ENCODE data around the gene SUPT6H.

The SUPT6H gene

DNA sequence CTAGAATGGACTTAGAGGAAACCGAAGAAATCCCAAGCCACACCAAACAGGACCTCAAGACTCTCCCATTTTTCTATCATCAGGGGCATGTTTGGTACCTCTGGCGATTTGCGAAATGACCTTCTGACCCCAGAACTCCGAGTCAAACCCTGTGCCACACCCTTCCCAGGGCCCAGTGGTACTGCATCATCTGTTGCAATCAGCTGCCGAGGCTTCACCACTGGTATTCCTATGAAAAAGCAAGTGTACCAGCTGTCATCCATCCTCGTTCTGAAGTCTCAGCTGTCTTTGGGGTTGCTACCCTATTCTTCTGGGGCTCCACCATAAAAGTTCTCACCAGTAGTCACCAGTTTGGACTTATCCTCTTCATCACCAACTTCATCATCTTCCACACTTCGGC is 45.7 kb upstream of the SUPT6H start:
- POLR2A ChIA-PET (ENCODE audit: low non-redundant PET) = no interaction called here

DNA sequence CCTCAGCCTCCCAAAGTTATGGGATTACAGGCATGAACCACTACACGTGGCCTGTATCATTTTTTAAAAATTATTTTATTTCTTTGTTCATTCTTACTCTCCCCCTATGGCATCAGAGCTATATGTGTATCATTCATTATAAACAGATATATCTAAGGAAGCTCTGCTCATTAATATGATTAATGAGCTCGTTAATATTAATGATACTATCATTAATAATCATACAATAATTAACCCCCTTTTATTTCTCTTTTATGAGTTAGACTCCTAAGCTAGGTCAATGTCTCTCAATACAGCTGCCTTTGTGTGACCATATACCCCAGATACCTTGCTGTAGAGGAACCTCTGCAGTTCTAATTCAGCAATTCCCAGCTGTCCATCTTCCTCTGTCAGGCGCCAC is 43.5 kb upstream of the SUPT6H start:
- CTCF ChIA-PET = no interaction called here
- TF ChIP-seq, protein P1, sequence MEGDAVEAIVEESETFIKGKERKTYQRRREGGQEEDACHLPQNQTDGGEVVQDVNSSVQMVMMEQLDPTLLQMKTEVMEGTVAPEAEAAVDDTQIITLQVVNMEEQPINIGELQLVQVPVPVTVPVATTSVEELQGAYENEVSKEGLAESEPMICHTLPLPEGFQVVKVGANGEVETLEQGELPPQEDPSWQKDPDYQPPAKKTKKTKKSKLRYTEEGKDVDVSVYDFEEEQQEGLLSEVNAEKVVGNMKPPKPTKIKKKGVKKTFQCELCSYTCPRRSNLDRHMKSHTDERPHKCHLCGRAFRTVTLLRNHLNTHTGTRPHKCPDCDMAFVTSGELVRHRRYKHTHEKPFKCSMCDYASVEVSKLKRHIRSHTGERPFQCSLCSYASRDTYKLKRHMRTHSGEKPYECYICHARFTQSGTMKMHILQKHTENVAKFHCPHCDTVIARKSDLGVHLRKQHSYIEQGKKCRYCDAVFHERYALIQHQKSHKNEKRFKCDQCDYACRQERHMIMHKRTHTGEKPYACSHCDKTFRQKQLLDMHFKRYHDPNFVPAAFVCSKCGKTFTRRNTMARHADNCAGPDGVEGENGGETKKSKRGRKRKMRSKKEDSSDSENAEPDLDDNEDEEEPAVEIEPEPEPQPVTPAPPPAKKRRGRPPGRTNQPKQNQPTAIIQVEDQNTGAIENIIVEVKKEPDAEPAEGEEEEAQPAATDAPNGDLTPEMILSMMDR (conservative IDR thresholded peaks at IDR 0.05; ENCODE audit: low read depth) = no peak
- POLR2A ChIA-PET (ENCODE audit: low non-redundant PET) = no interaction called here
- no peak for DNase-seq (ENCODE audit: low spot score)
- H3K27ac ChIP-seq = no peak overlapping the region

More for the DNA sequence above, 45.7 kb upstream of the SUPT6H start:
- CTCF ChIA-PET = interaction anchor here (1.1 kb wide), 1 partner anchor 17 kb away, joined by 3 read pairs; no protein-coding TSS in a partner anchor
- H3K27ac ChIP-seq = no peak overlapping the region
- DNase-seq (ENCODE audit: low spot score) = no peak
- TF ChIP-seq, protein P1 (conservative IDR thresholded peaks at IDR 0.05; ENCODE audit: low read depth) = no peak

DNA sequence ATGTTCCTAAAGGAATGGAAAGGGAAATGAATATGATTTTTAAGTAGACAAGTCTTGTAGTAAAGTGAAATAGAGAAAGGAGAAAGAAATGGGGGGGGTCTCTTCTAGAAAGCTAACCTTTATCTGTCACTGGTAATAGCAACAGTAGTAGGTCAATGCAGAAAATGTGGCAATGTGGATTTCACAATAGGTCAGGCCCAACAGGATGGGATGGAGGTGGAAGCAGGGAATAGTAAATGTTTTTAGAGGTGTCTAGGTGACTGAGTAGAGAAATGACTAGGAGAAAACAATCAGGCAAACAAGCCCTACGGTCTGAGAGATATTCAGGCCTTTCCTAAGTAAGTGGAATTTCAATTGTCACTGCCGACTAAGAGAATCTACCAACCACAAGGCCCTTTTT is 42.0 kb upstream of the SUPT6H start:
- H3K27ac ChIP-seq = no peak overlapping the region
- DNase-seq (ENCODE audit: low spot score) = no peak
- ChIA-PET CTCF (interaction anchor here (0.7 kb wide), 1 partner anchor 17 kb away, joined by 4 read pairs; no protein-coding TSS in a partner anchor), POLR2A (ENCODE audit: low non-redundant PET) (no interaction called here)
- TF ChIP-seq, protein P1 (conservative IDR thresholded peaks at IDR 0.05; ENCODE audit: low read depth) = no peak

DNA sequence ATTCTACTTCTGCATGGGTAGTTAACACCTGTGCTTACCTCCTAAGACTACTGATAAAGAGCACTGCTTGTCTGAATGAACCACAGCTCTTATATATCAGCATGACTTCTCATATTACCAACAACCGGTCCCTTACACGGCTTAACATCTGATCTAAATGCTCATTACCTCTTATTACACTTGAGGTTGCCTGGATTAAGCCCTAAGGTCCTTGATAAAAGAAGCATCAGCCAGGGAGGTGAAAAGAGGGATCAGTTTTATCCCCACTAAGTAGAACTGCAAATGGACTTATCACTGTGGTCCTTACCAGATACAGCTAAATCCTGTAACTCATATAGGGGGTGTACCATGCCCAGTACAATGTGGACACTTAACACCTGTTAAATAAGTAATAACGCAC is 39.8 kb upstream of the SUPT6H start:
- DNase-seq (ENCODE audit: low spot score) = no peak
- TF ChIP-seq, protein P1 (conservative IDR thresholded peaks at IDR 0.05; ENCODE audit: low read depth) = no peak
- no peak overlapping the region for H3K27ac ChIP-seq
- CTCF ChIA-PET = no interaction called here
- POLR2A ChIA-PET (ENCODE audit: low non-redundant PET) = no interaction called here

DNA sequence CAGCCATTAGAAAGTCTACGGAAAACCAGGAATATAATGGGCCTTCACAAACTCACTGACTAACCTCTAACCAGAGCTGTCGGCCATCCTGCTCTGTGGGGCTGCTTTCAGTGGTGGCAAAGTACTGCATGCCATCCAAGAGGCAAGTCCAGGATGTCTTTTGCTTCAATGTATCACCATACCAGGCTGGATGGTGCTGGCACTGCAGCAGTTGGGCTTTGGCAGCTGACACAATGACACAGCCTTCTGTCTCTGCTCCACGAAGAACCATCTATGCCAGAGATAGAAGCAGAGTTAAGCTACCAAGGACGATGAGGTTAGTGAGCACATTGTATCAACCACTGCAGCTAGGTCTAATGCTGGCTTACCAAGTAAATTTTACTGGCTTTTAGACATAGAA is 38.3 kb upstream of the SUPT6H start:
- ChIA-PET CTCF (interaction anchor here (0.9 kb wide), 1 partner anchor 11 kb away, joined by 3 read pairs; no protein-coding TSS in a partner anchor), POLR2A (ENCODE audit: low non-redundant PET) (no interaction called here)
- TF ChIP-seq, protein P1 (conservative IDR thresholded peaks at IDR 0.05; ENCODE audit: low read depth) = no peak
- no peak for DNase-seq (ENCODE audit: low spot score)
- H3K27ac ChIP-seq = no peak overlapping the region

DNA sequence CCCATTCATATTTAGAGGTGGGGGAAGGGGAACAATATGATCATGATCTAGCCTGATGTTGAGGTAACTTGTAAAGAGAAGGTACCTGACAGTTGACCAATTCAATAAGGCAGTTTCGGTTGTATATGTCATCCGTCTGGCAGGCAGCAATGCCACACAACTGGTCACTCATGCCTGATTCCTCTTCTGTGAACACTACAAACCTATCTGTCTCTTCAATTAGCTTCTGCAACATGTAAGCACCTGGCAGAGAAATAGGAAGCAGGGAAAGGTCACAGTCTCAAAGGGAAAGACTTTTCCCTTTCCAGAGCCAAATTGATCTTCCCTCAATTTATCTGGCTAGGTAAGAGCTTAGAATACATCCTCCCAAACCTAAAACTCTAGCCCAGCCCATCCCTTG is 37.9 kb upstream of the SUPT6H start:
- CTCF ChIA-PET = interaction anchor here (0.9 kb wide), 1 partner anchor 12 kb away, joined by 3 read pairs; no protein-coding TSS in a partner anchor
- no peak overlapping the region for H3K27ac ChIP-seq
- TF ChIP-seq, protein P1 (conservative IDR thresholded peaks at IDR 0.05; ENCODE audit: low read depth) = no peak
- POLR2A ChIA-PET (ENCODE audit: low non-redundant PET) = no interaction called here
- DNase-seq (ENCODE audit: low spot score) = no peak

DNA sequence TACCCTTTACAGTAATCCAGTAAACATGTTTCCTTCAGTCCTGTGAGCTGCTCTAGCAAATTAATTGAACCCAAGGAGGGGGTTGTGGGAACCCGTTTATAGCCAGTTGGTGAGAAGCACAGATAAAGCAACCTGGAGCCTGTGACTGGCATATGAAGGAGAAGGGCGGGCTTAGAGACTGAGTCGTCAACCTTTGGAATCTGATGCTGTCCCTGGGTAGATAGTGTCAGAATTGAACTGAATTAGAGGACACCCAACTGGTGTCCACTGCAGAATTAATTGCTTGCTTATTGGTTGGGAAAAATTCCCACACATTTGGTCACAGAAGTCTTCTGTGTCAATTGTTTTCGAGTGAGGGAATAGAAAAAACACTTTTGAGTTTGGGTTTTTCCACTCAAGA is 35.2 kb upstream of the SUPT6H start:
- H3K27ac ChIP-seq = no peak overlapping the region
- CTCF ChIA-PET = no interaction called here
- TF ChIP-seq, protein P1 (conservative IDR thresholded peaks at IDR 0.05; ENCODE audit: low read depth) = no peak
- POLR2A ChIA-PET (ENCODE audit: low non-redundant PET) = no interaction called here
- DNase-seq (ENCODE audit: low spot score) = no peak
